Esophagus squamous epithelium (tissue), 5 donors: ENCODE data around the gene LYL1. TPM values are rescaled to one million over a fixed set of nuclear protein-coding genes. Genes with fewer than 3 reads are reported as not detected.

ENCODE experiments used
- DNase-seq: peaks from one replicate; lab custom pipeline; 2025; lab: John Stamatoyannopoulos, UW
- H3K27ac ChIP-seq, 4 donors: fragments of 200-600 bp; sonication (generic); one replicate each; pipeline ENCODE4 v1.5.1; 2016 to 2019; ENCODE audit warnings: mild to moderate bottlenecking in 1 of 4
- H3K27me3 ChIP-seq, 4 donors: fragments of 200-600 bp; sonication (generic); 1 replicate in 3 of 4; 2 replicates in 1 of 4; pipeline versions ENCODE4 v1.5.1 to v1.6.0; 2017 to 2021; ENCODE audit warnings: antibody characterized with exemption in 1 of 4
- H3K36me3 ChIP-seq, 3 donors: fragments of 200-600 bp; sonication (generic); one replicate each; pipeline ENCODE4 v1.5.1; 2016 to 2019
- H3K4me1 ChIP-seq, 3 donors: fragments of 200-600 bp; sonication (generic); one replicate each; pipeline ENCODE4 v1.5.1; 2017 to 2019
- H3K4me3 ChIP-seq, 4 donors: fragments of 200-600 bp; sonication (generic); 1 replicate in 3 of 4; 2 replicates in 1 of 4; pipeline ENCODE4 v1.5.1; 2016 to 2019; ENCODE audit warnings: mild to moderate bottlenecking in 2 of 4, moderate library complexity in 1 of 4
- H3K9me3 ChIP-seq, 3 donors: fragments of 200-600 bp; sonication (generic); one replicate each; pipeline ENCODE4 v1.5.1; 2016 to 2019
- POLR2A ChIP-seq, 4 donors: fragments of 450-650 bp; IDR thresholded peaks; one replicate each; pipeline ENCODE4 v1.6.1; 2017; ENCODE audit warnings: antibody characterized with exemption in 4 of 4, mild to moderate bottlenecking in 4 of 4, moderate library complexity in 3 of 4
- whole genome bisulfite sequencing, 2 donors: methylation state at CpG; one replicate each; pipeline ENCODE4 v1.1.5; 2018; 5-methylcytosine and 5-hydroxymethylcytosine counted together
- intact Hi-C: fragments of 100-400 bp; cut with DNase I; formaldehyde crosslinking; loops from one replicate; pipeline ENCODE4 v1.15.0; 2022
- total RNA-seq, 4 donors: library from RNA; depleted of rRNA; stranded (reverse); fragments of >200 nt; gene quantifications; one replicate each; pipeline ENCODE4 v1.1.0, GENCODE V29; 2016
- TF ChIP-seq, protein P1 (sequence below), 6 experiments: fragments of 450-650 bp in 4 of 6; fragments of 200-600 bp in 2 of 6; sonication (generic) in 2 of 6; IDR thresholded peaks; one replicate each; pipeline ENCODE4 v1.5.1; 2016 to 2019; ENCODE audit warnings: antibody characterized with exemption in 6 of 6, mild to moderate bottlenecking in 4 of 6, moderate library complexity in 4 of 6
- donor health status: DM: yes; HTN: yes; CAD: no.

The LYL1 gene
- total RNA-seq, 4 donors from 2014 or later, result 2.1 to 13.0 (median 3.9) TPM

DNA sequence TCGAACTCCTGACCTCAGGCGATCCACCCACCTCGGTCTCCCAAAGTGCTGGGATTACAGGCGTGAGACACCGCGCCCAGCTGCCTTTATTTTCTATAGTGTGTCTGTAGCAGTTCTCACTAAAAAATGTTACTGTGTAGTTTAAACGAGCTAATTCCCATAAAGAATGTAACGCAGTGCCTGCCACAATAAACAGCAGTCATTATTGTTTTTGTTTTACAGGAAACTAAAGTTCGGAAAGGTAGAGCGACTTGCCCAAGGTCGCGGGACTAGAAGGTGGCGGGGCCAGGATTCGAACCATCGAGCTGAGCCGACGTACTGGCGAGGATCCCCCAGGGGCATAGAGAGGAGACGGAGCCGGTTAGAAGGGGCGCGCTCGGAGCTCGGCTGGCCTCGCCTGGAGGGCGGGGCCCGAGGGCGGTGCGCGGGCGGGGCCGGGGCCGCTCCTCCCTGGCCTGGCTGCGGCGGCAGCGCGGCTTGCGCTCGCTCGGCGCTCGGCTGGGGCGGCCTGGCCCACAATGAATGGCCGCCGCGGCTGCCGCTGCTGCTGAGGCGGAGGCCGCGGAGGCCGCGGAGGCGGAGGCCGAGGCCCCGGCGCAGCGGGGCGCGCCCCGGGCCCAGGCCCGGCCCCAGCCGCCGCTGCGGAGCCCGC, 15.2 kb upstream of the LYL1 start, which contains the start of gene NACC1:
TSS of gene NACC1 (plus strand) at position 493 of the 652 bp plus-strand sequence. CDS start 16,944 bp downstream, outside the sequence.
- no peaks in the 10 kb centered on the region for H3K9me3 ChIP-seq
- H3K27ac ChIP-seq, result peak within 1 kb of the TSS; percentile 86 to 90 (median 90)
- intact Hi-C loops, result no loop called here
- TF ChIP-seq POLR2A (IDR thresholded peaks at IDR 0.05), result no peak
- TF ChIP-seq, protein P1, sequence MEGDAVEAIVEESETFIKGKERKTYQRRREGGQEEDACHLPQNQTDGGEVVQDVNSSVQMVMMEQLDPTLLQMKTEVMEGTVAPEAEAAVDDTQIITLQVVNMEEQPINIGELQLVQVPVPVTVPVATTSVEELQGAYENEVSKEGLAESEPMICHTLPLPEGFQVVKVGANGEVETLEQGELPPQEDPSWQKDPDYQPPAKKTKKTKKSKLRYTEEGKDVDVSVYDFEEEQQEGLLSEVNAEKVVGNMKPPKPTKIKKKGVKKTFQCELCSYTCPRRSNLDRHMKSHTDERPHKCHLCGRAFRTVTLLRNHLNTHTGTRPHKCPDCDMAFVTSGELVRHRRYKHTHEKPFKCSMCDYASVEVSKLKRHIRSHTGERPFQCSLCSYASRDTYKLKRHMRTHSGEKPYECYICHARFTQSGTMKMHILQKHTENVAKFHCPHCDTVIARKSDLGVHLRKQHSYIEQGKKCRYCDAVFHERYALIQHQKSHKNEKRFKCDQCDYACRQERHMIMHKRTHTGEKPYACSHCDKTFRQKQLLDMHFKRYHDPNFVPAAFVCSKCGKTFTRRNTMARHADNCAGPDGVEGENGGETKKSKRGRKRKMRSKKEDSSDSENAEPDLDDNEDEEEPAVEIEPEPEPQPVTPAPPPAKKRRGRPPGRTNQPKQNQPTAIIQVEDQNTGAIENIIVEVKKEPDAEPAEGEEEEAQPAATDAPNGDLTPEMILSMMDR (IDR thresholded peaks at IDR 0.05), result no peak
- H3K4me3 ChIP-seq, result peak within 1 kb of the TSS; percentile 90 to 99 (median 98)
- H3K36me3 ChIP-seq, result peaks cover 0 to 30% (median 0%) of the 10 kb centered on the region in 3 donors
- no peaks in the 10 kb centered on the region for H3K27me3 ChIP-seq
- WGBS, 2 donors, result 5 to 10% methylated on average over 17 to 24 of the region's 65 CpGs
- H3K4me1 ChIP-seq, result peaks cover 33 to 60% (median 37%) of the 10 kb centered on the region in 3 donors
- DNase-seq, result no peak

DNA sequence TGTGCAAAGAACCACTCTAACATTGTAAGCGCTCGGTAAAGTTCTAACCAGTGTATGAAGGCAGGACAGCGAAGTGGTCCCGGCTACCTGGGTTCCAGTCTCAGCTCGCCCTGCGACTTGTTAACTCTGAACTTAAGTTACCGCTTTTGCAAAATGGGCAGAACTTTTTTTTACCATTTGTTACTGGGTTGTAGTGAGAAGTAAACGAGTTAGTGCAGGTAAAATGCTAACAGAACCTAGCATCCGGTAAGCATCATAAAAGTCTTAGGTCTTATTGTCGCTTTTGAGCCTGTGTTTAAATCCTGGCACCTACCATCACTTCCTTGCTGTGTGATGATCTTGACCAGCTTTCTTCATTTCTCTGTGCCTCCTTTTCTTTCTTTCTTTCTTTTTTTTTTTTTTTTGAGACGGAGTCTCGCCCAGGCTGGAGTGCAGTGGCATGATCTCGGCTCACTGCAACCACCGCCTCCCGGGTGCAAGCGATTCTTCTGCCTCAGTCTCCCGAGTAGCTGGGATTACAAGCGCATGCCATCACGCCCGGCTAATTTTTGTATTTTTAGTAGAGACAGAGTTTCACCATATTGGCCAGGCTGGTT, 14.6 kb upstream of the LYL1 start:
- intact Hi-C loops, result no loop called here
- Histone ChIP-seq H3K27ac (peak overlapping the region; percentile 86 to 90 (median 88)), H3K36me3 (peaks cover 0 to 36% (median 0%) of the 10 kb centered on the region in 3 donors), H3K4me3 (peak overlapping the region; percentile 79 to 99 (median 98)), H3K9me3 (no peaks in the 10 kb centered on the region), H3K4me1 (peaks cover 33 to 60% (median 37%) of the 10 kb centered on the region in 3 donors), H3K27me3 (no peaks in the 10 kb centered on the region)
- WGBS, 2 donors, result 9 to 11% methylated on average over 17 to 20 of the region's 20 CpGs
- DNase-seq, result no peak
- TF ChIP-seq, protein P1 (IDR thresholded peaks at IDR 0.05), result no peak
- TF ChIP-seq POLR2A (IDR thresholded peaks at IDR 0.05), result no peak

DNA sequence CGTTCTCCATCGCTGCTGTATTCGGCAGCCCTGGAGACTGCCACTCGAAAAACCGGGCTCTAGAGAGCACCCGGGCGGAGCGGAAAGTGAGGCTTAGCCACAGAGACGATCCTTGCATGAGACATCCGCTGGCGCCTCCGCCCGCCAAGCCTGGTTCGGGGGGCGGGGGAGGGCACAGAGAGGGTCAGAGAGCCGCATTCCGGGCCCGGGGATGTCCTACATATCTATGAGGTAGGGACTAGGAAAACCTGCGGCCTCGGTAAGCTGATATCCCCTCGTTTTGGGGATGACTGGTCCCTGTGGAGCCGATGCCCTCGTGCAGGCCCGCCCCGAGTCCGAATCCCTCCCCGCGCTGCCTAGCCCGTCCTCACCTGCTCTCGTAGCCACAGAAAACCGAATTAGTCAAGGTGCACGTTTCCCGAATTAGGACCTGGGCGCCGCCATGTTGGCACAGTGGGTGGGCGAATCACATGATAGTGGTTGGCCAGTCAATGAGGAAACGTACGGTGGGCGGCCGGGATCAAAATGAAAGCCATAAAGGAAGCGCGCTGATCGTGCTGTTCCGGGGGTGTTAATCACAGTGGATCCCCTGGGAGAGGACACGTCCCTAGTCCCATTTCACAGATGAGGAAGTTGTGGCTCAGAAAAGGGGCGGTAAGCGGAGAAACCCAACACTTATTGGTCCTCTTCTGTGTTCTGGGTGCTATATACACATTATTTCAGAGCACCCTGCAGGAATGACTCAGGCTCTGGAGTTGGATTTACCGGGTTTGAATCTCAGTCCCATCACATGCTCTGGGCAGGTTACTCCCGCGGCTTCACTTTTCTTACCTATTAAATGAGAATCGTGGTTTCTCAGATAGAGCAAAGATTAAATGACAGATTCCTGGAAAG, 13.9 kb upstream of the LYL1 start, which contains the start of gene TRMT1:
TSS of gene TRMT1 (minus strand) at position 459 of the 894 bp plus-strand sequence. CDS start at position 118, 341 bp downstream.
- intact Hi-C loops, result no loop called here
- TF ChIP-seq, protein P1 (IDR thresholded peaks at IDR 0.05), result peak in 2 of 6 experiments; percentile 6 to 30
- TF ChIP-seq POLR2A (IDR thresholded peaks at IDR 0.05), result peak in 1 of 4 donors; percentile 52
- Histone ChIP-seq H3K4me3 (peak within 1 kb of the TSS; percentile 79 to 99 (median 98)), H3K9me3 (no peaks in the 10 kb centered on the region), H3K36me3 (peaks cover 0 to 37% (median 0%) of the 10 kb centered on the region in 3 donors), H3K4me1 (peaks cover 33 to 56% (median 37%) of the 10 kb centered on the region in 3 donors), H3K27ac (peak within 1 kb of the TSS; percentile 86 to 90 (median 88)), H3K27me3 (no peaks in the 10 kb centered on the region)
- WGBS, 2 donors, result 1 to 4% methylated on average over 11 to 21 of the region's 51 CpGs
- peak; percentile 83 for DNase-seq

DNA sequence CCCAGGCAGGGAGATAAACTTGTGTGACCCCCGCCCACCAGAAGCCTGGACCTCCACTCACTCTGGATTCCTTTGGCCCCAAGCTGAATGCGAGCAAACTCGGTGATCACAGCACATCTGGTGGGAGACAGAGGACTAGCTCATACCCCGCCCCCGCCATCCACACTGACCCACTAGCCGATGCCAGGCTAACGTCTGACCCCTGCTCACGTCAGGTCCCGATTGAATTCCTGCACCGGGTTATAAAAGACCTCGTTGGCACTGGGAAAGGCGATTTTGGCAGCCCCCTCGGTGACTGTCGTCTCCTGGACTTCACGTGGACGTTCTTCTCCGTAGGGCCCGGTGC, 13.3 kb upstream of the LYL1 start:
- intact Hi-C loops, result no loop called here
- Histone ChIP-seq H3K9me3 (no peaks in the 10 kb centered on the region), H3K4me3 (peak overlapping the region; percentile 79 to 99 (median 98)), H3K27ac (peak overlapping the region; percentile 86 to 90 (median 88)), H3K4me1 (peaks cover 33 to 53% (median 37%) of the 10 kb centered on the region in 3 donors), H3K27me3 (no peaks in the 10 kb centered on the region), H3K36me3 (peaks cover 0 to 40% (median 0%) of the 10 kb centered on the region in 3 donors)
- DNase-seq, result no peak
- TF ChIP-seq, protein P1 (IDR thresholded peaks at IDR 0.05), result no peak
- 0% methylated on average over 5 of the region's 18 CpGs; no CpG with 5 or more reads in 1 of the 2 donors for WGBS, 2 donors
